Heart left ventricle (tissue), 16 donors: ENCODE measurements around the gene IFT43. TPM values are rescaled to one million over a fixed set of nuclear protein-coding genes. Genes with fewer than 3 reads are reported as not detected.

ENCODE experiments used
- ATAC-seq, 4 donors: fragments of 200-7000 bp; cut with Tn5 transposase; one replicate each; pipeline ENCODE4 v1.9.1; 2020 to 2022; ENCODE audit warnings: moderate library complexity in 4 of 4, mild to moderate bottlenecking in 3 of 4, moderate number of reproducible peaks in 1 of 4
- DNase-seq, 5 donors: peaks; one replicate each; pipeline ENCODE4 v3.0.0-alpha.2; 2020
- H3K27ac ChIP-seq, 12 donors: fragments of 200-600 bp; sonication (generic) in 4 of 12; one replicate each; pipeline versions ENCODE4 v1.5.0 to v1.8.0; 2016 to 2022; ENCODE audit warnings: mild to moderate bottlenecking in 2 of 12
- H3K27me3 ChIP-seq, 9 donors: fragments of 200-600 bp; sonication (generic) in 2 of 9; one replicate each; pipeline versions ENCODE4 v1.5.1 to v1.8.0; 2016 to 2022; ENCODE audit warnings: mild to moderate bottlenecking in 3 of 9
- H3K36me3 ChIP-seq, 9 donors: fragments of 200-600 bp; sonication (generic) in 2 of 9; one replicate each; pipeline versions ENCODE4 v1.5.0 to v1.8.0; 2018 to 2022; ENCODE audit warnings: mild to moderate bottlenecking in 2 of 9
- H3K4me1 ChIP-seq, 12 donors: fragments of 200-600 bp; sonication (generic) in 4 of 12; one replicate each; pipeline versions ENCODE4 v1.5.0 to v1.8.0; 2016 to 2022; ENCODE audit warnings: mild to moderate bottlenecking in 3 of 12
- H3K4me3 ChIP-seq, 12 donors: fragments of 200-600 bp; sonication (generic) in 4 of 12; one replicate each; pipeline versions ENCODE4 v1.5.0 to v1.8.0; 2017 to 2022; ENCODE audit warnings: mild to moderate bottlenecking in 9 of 12, moderate library complexity in 4 of 12
- H3K9me3 ChIP-seq, 12 donors: fragments of 200-600 bp; sonication (generic) in 4 of 12; one replicate each; pipeline versions ENCODE4 v1.5.0 to v1.8.0; 2016 to 2022; ENCODE audit warnings: mild to moderate bottlenecking in 1 of 12
- CTCF ChIP-seq, 12 donors: fragments of 200-600 bp; sonication (generic) in 4 of 12; IDR thresholded peaks; one replicate each; pipeline versions ENCODE4 v1.5.0 to v1.8.0; 2018 to 2022; ENCODE audit warnings: antibody characterized with exemption in 12 of 12, mild to moderate bottlenecking in 5 of 12
- POLR2A ChIP-seq, 2 donors: fragments of 450-650 bp; IDR thresholded peaks; one replicate each; pipeline ENCODE4 v1.6.1; 2017; ENCODE audit warnings: antibody characterized with exemption in 2 of 2, mild to moderate bottlenecking in 2 of 2, moderate library complexity in 2 of 2
- WGBS, 4 donors: extraction: QIAGEN DNeasy Blood & Tissue Kit in 2 of 4; methylation state at CpG; one replicate each; pipeline versions ENCODE4 v1.1.5 to v1.1.7; 2013 to 2018; 5-methylcytosine and 5-hydroxymethylcytosine counted together
- intact Hi-C, 10 donors: fragments of 100-400 bp; cut with DNase I; formaldehyde crosslinking; loops; one replicate each; pipeline versions ENCODE4 v1.11.1 to v1.14.2; 2022
- long read RNA-seq, 3 donors: library from polyadenylated mRNA; unstranded; transcript quantifications; one replicate each; pipeline ENCODE4 v2.0.0, GENCODE V29; 2020 to 2021
- polyA plus RNA-seq, 2 donors: library from polyadenylated mRNA; stranded (reverse); fragments of 200-250 nt; gene quantifications; one replicate each; pipeline ENCODE4 v1.2.3, GENCODE V29; 2013
- total RNA-seq, 9 donors: library from RNA; depleted of rRNA in 2 of 9; stranded (reverse); fragments of >200 nt in 2 of 9; fragmentation: NEBNext Ultra II Directional in 3 of 9; extraction: Animal tissue kit (Norgen Biotek cat#: 25700) in 3 of 9; gene quantifications; one replicate each; pipeline versions ENCODE4 v1.1.0 to v1.2.4, GENCODE V29; 2016 to 2023
- donor health status: ischemic (EF 13 %, LVEDD 7.1; RV severe dilation, severe dysfunction).
- donor health status: healthy with polysubstance abuse.
- donor health status: DM: no; HTN: yes; CAD: no.
- donor health status: DM: no; HTN: no; CAD: no.
- donor health status: ischemic (EF 25% LVEDD 6.9; RV normal size, moderate dysfunction).
- donor health status: ischemic (EF 25% LVEDD 5.7; RV mildly dilated, moderate dysfunction).
- donor health status: healthy.
- donor health status: DM: yes; HTN: yes; CAD: no.
- donor health status: ischemic (EF 35%, LVEDD 5.7; RV mildly dilated, moderate dysfunction).
- donor health status: nonischemic (EF 11% LVEDD 7.7; RV severe dilation, severe dysfunction).
- donor health status: DM: yes; HTN: yes; CAD: no.
- donor health status: PGD.
- donor health status: ischemic (EF 29% LVEDD 5.4; RV normal size, mild dysfunction).
- donor health status: nonischemic (EF 23%, LVEDD 6.1; RV moderate dilation, normal function).

Gene IFT43
- total RNA-seq (10 to 100 TPM; 22.8 to 39.7 (median 30.8) TPM), polyA plus RNA-seq (10 to 100 TPM; 29.7 to 54.7 TPM)
- long read RNA-seq, donor 1, transcript IFT43-202 (9 exons, 833 nt) = major isoform, 20 of 27 reads
- long read RNA-seq, donor 1, partial matches to known transcripts = 2 of 27 reads
- long read RNA-seq, donor 1, other reads (novel, unspliced or antisense) = 4 of 27 reads
- long read RNA-seq, donor 2, transcript IFT43-202 (9 exons, 833 nt) = major isoform, 12 of 47 reads
- long read RNA-seq, donor 2, partial matches to known transcripts = 10 of 47 reads
- long read RNA-seq, donor 2, other reads (novel, unspliced or antisense) = 23 of 47 reads
- long read RNA-seq, donor 3, transcript IFT43-202 (9 exons, 833 nt) = major isoform, 12 of 30 reads
- long read RNA-seq, donor 3, partial matches to known transcripts = 3 of 30 reads
- long read RNA-seq, donor 3, other reads (novel, unspliced or antisense) = 14 of 30 reads

GRCh38 chr14:75985618-75986438, at the start of gene IFT43:
Gene IFT43 (plus strand): TSS chr14:75985763. CDS start chr14:75985787, 24 bp downstream.
- ATAC-seq = peak in 3 of 4 donors; percentile 61 to 69 (median 62)
- H3K36me3 ChIP-seq = peaks cover 0 to 22% (median 11%) of the 10 kb centered on the region in 9 donors
- no peaks in the 10 kb centered on the region for H3K27me3 ChIP-seq
- intact Hi-C loops = loop anchor here in 1 of 10 donors (10.0 kb wide), 1 partner anchor 191 kb away; no protein-coding TSS in a partner anchor
- peaks cover 3 to 54% (median 29%) of the 10 kb centered on the region in 12 donors for H3K4me1 ChIP-seq
- TF ChIP-seq POLR2A (IDR thresholded peaks at IDR 0.05) (peak in 1 of 2 donors; percentile 30), CTCF (IDR thresholded peaks at IDR 0.05) (peak in 2 of 12 donors; percentile 9 to 13)
- 0 to 2% (median 1%) methylated on average over 25 to 52 of the region's 52 CpGs for WGBS, 4 donors
- peak within 1 kb of the TSS; percentile 66 to 98 (median 86) for H3K27ac ChIP-seq
- peak; percentile 93 to 96 (median 94) for DNase-seq
- no peaks in the 10 kb centered on the region for H3K9me3 ChIP-seq
- H3K4me3 ChIP-seq = peak within 1 kb of the TSS; percentile 58 to 98 (median 78)

GRCh38 chr14:75939200-75939599, 46.4 kb upstream of the IFT43 start:
- H3K4me3 ChIP-seq = no peak overlapping the region
- no peak for DNase-seq
- ATAC-seq = no peak
- intact Hi-C loops = no loop called here
- H3K36me3 ChIP-seq = no peaks in the 10 kb centered on the region
- 64 to 76% (median 69%) methylated on average over 1 of the region's 1 CpG for WGBS, 4 donors
- no peak overlapping the region for H3K27ac ChIP-seq
- H3K9me3 ChIP-seq = no peaks in the 10 kb centered on the region
- no peaks in the 10 kb centered on the region for H3K27me3 ChIP-seq
- peaks cover 0 to 15% (median 6%) of the 10 kb centered on the region in 12 donors for H3K4me1 ChIP-seq
- TF ChIP-seq POLR2A (IDR thresholded peaks at IDR 0.05) (no peak), CTCF (IDR thresholded peaks at IDR 0.05) (no peak)

- Histone ChIP-seq H3K27me3 (no peaks in the 10 kb centered on the region), H3K27ac (peak overlapping the region in 4 of 12 donors; percentile 12 to 43 (median 19)), H3K4me3 (no peak overlapping the region), H3K9me3 (no peaks in the 10 kb centered on the region), H3K4me1 (peaks cover 0 to 8% (median 3%) of the 10 kb centered on the region in 12 donors), H3K36me3 (no peaks in the 10 kb centered on the region)
- TF ChIP-seq POLR2A (IDR thresholded peaks at IDR 0.05) (no peak), CTCF (IDR thresholded peaks at IDR 0.05) (no peak)
- intact Hi-C loops = no loop called here
- 28 to 62% (median 41%) methylated on average over 4 of the region's 4 CpGs for WGBS, 4 donors
- ATAC-seq = peak; percentile 67 to 90 (median 81)
- DNase-seq = peak in 2 of 5 donors; percentile 32 to 34
Measured at GRCh38 chr14:75941030-75941429, 44.5 kb upstream of the IFT43 start.
